Chondrocyte (in vitro differentiated cells): ENCODE results near the gene ADCY5. TPM values are rescaled to one million over a fixed set of nuclear protein-coding genes. Genes with fewer than 3 reads are reported as not detected.

Experiments
- DNase-seq: peaks from one replicate; pipeline ENCODE4 v3.0.0; 2021; ENCODE audit warnings: mixed read lengths, low spot score
- H3K27ac Mint-ChIP-seq: one replicate; pipeline ENCODE4 v1.8.0; 2021; ENCODE audit warnings: mild to moderate bottlenecking, moderate library complexity, mixed read lengths; ENCODE audit not compliant: unreplicated experiment
- H3K27me3 Mint-ChIP-seq: 2 replicates; pipeline ENCODE4 v1.8.0; 2021; ENCODE audit warnings: low read depth, mixed read lengths
- H3K36me3 Mint-ChIP-seq: 2 replicates; pipeline ENCODE4 v1.8.0; 2021; ENCODE audit warnings: low read depth, mixed read lengths
- H3K4me1 Mint-ChIP-seq: 2 replicates; pipeline ENCODE4 v1.8.0; 2021; ENCODE audit warnings: low read depth, mild to moderate bottlenecking, mixed read lengths
- H3K4me3 Mint-ChIP-seq: one replicate; pipeline ENCODE4 v1.8.0; 2021; ENCODE audit warnings: mild to moderate bottlenecking, moderate library complexity, mixed read lengths; ENCODE audit not compliant: unreplicated experiment
- H3K9me3 Mint-ChIP-seq: 2 replicates; pipeline ENCODE4 v1.8.0; 2021; ENCODE audit warnings: low read depth, mixed read lengths
- total RNA-seq: library from RNA; stranded (reverse); gene quantifications from 3 replicates; pipeline ENCODE4 v1.2.1, GENCODE V29; 2021
- TF ChIP-seq, protein P1 (sequence below): fragments of 200-600 bp; sonication (generic); IDR thresholded peaks from 2 replicates; pipeline ENCODE4 v1.5.0; 2021; ENCODE audit warnings: antibody characterized with exemption, mild to moderate bottlenecking, moderate library complexity

ADCY5 gene
- total RNA-seq, 1 donor from 2014 or later, result 8.0 TPM

DNA sequence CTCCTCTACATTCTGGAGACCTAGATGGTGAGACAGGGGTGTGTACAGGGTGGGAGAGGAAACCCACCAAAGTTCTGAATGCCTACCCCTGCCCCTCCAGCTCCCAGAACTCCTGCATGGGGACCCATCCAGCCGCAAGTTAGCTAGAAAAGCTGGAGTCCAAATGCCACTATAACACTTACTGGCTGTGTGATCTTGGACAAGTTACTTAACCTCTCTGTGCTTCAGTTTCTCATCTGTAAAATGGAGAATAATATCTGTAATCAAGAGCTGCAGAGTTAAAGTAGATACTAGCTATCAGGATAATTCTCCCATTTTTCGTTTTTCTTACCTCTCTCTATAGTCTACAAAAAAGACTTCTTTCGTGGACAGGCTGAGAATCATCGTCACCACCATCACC is 63.4 kb downstream of the ADCY5 start:
- H3K4me3 Mint-ChIP-seq, result no peak overlapping the region
- DNase-seq, result no peak
- H3K4me1 Mint-ChIP-seq, result peaks cover 60% of the 10 kb centered on the region
- no peaks in the 10 kb centered on the region for H3K9me3 Mint-ChIP-seq
- H3K27me3 Mint-ChIP-seq, result peaks cover 17% of the 10 kb centered on the region
- H3K27ac Mint-ChIP-seq, result no peak overlapping the region
- H3K36me3 Mint-ChIP-seq, result no peaks in the 10 kb centered on the region
- TF ChIP-seq, protein P1, sequence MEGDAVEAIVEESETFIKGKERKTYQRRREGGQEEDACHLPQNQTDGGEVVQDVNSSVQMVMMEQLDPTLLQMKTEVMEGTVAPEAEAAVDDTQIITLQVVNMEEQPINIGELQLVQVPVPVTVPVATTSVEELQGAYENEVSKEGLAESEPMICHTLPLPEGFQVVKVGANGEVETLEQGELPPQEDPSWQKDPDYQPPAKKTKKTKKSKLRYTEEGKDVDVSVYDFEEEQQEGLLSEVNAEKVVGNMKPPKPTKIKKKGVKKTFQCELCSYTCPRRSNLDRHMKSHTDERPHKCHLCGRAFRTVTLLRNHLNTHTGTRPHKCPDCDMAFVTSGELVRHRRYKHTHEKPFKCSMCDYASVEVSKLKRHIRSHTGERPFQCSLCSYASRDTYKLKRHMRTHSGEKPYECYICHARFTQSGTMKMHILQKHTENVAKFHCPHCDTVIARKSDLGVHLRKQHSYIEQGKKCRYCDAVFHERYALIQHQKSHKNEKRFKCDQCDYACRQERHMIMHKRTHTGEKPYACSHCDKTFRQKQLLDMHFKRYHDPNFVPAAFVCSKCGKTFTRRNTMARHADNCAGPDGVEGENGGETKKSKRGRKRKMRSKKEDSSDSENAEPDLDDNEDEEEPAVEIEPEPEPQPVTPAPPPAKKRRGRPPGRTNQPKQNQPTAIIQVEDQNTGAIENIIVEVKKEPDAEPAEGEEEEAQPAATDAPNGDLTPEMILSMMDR, result no peak

DNA sequence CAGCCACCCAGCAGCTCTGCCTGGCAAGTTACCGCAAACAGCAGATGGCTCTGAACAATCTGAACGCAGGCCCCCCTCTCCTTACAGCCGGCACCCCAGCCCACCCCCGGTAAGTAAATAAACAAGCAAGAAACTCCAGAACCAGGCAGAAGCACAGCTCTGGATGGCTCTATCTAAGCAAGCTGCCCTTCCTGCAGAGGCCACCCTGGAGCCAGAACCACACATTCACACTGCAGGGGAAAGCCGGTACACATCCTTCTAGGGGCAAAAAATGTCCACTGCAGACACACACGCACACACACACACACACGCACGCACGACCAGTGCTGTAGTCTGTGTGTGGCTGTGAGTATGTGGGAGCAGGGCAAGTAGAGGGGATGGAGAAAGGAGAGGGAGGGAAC is 63.9 kb downstream of the ADCY5 start:
- Mint-ChIP-seq H3K4me1 (peaks cover 60% of the 10 kb centered on the region), H3K27ac (no peak overlapping the region), H3K9me3 (no peaks in the 10 kb centered on the region), H3K27me3 (peaks cover 17% of the 10 kb centered on the region), H3K36me3 (no peaks in the 10 kb centered on the region), H3K4me3 (no peak overlapping the region)
- no peak for DNase-seq
- TF ChIP-seq, protein P1, result peak; percentile 16

DNA sequence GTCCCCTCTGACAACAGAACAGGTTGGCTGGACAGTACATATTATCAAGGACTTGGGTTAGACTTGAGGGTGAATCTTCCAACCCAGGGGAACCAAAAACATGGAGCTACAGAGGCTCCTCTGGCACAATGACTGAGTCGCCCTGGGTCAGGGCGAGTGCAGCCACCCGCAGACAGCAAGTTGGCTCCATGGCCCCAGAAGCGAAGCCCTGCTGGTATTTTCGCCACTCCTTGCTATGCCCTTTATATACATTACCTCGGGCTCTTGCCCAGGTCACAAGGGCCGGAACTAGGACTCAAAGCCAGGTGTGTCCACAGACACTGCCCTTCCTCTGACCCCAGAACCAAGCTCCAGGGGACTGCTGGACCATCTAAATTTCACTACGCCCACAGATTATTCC is 64.6 kb downstream of the ADCY5 start:
- peaks cover 58% of the 10 kb centered on the region for H3K4me1 Mint-ChIP-seq
- no peaks in the 10 kb centered on the region for H3K9me3 Mint-ChIP-seq
- H3K27ac Mint-ChIP-seq, result no peak overlapping the region
- no peak for DNase-seq
- H3K4me3 Mint-ChIP-seq, result no peak overlapping the region
- H3K27me3 Mint-ChIP-seq, result peaks cover 17% of the 10 kb centered on the region
- TF ChIP-seq, protein P1, result no peak
- no peaks in the 10 kb centered on the region for H3K36me3 Mint-ChIP-seq

DNA sequence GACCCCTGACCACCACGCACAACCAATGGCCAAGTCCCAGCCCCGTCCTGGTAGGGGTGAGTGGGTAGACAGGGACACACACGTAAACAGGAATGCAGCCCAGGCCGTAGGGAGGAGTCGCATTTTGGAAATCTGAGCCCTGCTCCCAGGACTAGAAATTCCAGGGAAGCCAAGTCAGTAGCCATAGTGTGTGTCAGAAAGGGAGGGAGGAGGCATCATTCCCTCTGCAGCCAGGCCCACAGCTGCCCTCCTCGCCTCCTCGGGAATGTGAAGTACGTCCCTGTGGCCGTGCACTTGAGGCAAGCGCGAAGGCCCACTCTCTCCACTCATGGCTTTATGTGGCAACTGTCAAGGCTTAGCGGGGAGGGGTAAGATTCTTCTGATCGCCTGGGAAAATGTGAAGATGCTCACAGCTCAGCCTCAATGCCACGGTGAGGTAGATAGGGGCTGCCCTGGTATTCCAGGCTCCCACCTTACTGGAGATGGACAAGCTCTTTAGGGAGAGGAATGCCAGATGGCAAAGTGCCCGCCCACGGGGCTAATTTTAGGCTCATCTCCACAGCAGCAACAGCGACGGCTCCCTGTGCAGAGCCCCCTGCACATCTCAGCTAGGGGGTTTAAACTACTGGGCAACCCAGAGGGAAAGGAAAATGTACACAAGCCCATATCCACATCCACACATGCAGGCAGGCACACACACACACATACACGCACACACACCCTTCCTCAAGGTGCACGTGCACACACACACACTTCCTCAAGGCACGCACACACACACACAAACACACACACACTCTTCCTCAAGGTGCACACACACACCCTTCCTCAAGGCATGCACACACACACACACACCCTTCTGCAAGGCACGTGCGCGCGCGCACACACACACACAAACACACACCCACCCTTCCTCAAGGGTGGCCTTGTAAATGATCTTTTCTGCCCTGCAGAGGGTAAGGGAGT is 65.5 kb downstream of the ADCY5 start:
- no peak for DNase-seq
- no peaks in the 10 kb centered on the region for H3K9me3 Mint-ChIP-seq
- TF ChIP-seq, protein P1, result no peak
- H3K4me3 Mint-ChIP-seq, result no peak overlapping the region
- no peak overlapping the region for H3K27ac Mint-ChIP-seq
- H3K4me1 Mint-ChIP-seq, result peaks cover 50% of the 10 kb centered on the region
- peaks cover 15% of the 10 kb centered on the region for H3K27me3 Mint-ChIP-seq
- H3K36me3 Mint-ChIP-seq, result no peaks in the 10 kb centered on the region

DNA sequence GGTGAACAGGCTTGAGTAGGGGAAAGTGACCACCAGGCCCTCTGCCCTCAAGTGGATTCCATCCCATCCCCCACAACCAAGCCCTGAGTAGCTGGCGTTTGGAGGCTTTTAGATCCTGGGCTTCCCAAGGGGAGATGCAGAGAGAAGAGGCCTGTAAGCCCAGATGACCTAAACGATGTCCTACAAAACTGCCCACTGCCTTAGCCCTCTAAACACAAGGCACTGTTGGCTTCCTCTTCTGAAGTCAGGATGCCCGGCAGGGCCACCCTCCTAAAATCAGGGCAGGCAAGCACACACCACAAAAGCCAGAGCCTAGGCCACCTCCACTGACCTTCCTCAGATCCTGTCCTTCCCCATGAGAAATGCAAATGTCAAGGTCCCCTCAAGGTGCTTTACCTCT is 68.6 kb downstream of the ADCY5 start:
- TF ChIP-seq, protein P1, result no peak
- Mint-ChIP-seq H3K9me3 (no peaks in the 10 kb centered on the region), H3K27ac (no peak overlapping the region), H3K4me3 (no peak overlapping the region), H3K4me1 (peaks cover 27% of the 10 kb centered on the region), H3K27me3 (peaks cover 35% of the 10 kb centered on the region), H3K36me3 (peaks cover 4% of the 10 kb centered on the region)
- DNase-seq, result no peak
